ENCODE measurements around the gene PLXNA2. TPM values are rescaled to one million over a fixed set of nuclear protein-coding genes. Genes with fewer than 3 reads are reported as not detected.
A peak's percentile ranks its signal among the peaks of the same experiment; 100 is the strongest.

PLXNA2 gene
- total and polyA plus RNA-seq, 11 donors: 9.2 to 28.2 (median 18.0) TPM

DNA sequence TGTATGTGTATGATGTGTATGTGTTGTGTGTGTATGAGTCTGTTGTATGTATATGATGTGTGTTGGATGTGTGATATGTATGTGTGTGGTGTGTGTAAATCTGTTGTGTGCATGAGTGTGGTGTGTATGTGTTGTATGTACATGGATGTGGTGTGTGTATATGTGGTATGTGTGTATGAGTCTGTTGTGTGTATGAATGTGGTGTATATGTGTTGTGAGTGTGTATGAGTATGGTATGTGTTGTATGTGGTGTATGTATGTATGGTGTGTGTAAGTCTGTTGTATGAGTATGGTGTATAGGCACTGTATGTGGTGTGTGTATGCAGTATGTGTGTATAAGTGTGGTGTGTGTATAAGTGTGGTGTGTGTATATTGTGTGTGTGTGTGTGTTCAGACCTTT is 95.0 kb downstream of the PLXNA2 start:
- Histone ChIP-seq H3K4me3 (no peak overlapping the region), H3K4me1 (peaks cover 0 to 51% (median 31%) of the 10 kb centered on the region in 12 donors), H3K9me3 (no peaks in the 10 kb centered on the region), H3K36me3 (no peaks in the 10 kb centered on the region), H3K27ac (peak overlapping the region in 1 of 12 donors; percentile 67), H3K27me3 (no peaks in the 10 kb centered on the region)
- DNase-seq (no peak), ATAC-seq (no peak)
- TF ChIP-seq, protein P1, sequence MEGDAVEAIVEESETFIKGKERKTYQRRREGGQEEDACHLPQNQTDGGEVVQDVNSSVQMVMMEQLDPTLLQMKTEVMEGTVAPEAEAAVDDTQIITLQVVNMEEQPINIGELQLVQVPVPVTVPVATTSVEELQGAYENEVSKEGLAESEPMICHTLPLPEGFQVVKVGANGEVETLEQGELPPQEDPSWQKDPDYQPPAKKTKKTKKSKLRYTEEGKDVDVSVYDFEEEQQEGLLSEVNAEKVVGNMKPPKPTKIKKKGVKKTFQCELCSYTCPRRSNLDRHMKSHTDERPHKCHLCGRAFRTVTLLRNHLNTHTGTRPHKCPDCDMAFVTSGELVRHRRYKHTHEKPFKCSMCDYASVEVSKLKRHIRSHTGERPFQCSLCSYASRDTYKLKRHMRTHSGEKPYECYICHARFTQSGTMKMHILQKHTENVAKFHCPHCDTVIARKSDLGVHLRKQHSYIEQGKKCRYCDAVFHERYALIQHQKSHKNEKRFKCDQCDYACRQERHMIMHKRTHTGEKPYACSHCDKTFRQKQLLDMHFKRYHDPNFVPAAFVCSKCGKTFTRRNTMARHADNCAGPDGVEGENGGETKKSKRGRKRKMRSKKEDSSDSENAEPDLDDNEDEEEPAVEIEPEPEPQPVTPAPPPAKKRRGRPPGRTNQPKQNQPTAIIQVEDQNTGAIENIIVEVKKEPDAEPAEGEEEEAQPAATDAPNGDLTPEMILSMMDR (IDR thresholded peaks at IDR 0.05): no peak
- no peak for TF ChIP-seq POLR2A (IDR thresholded peaks at IDR 0.05)
- intact Hi-C loops (cut with DNase I): no loop called here

GRCh38 chr1:208148380-208148779 is 95.8 kb downstream of the PLXNA2 start:
- 89 to 97% (median 97%) methylated on average over 4 of the region's 4 CpGs for WGBS, 4 donors
- Histone ChIP-seq H3K9me3 (no peaks in the 10 kb centered on the region), H3K27me3 (no peaks in the 10 kb centered on the region), H3K4me1 (peaks cover 0 to 47% (median 28%) of the 10 kb centered on the region in 12 donors), H3K27ac (no peak overlapping the region), H3K36me3 (no peaks in the 10 kb centered on the region), H3K4me3 (no peak overlapping the region)
- TF ChIP-seq POLR2A (IDR thresholded peaks at IDR 0.05): no peak
- TF ChIP-seq, protein P1 (IDR thresholded peaks at IDR 0.05): no peak
- intact Hi-C loops (cut with DNase I): no loop called here
- no peak for ATAC-seq
- DNase-seq: no peak

GRCh38 chr1:208146650-208147049 is 97.5 kb downstream of the PLXNA2 start:
- intact Hi-C loops (cut with DNase I): no loop called here
- H3K4me1 ChIP-seq: peaks cover 0 to 42% (median 24%) of the 10 kb centered on the region in 12 donors
- ATAC-seq (no peak), DNase-seq (no peak)
- no peaks in the 10 kb centered on the region for H3K9me3 ChIP-seq
- 79 to 93% (median 91%) methylated on average over 3 of the region's 3 CpGs for WGBS, 4 donors
- no peak overlapping the region for H3K4me3 ChIP-seq
- TF ChIP-seq, protein P1 (IDR thresholded peaks at IDR 0.05): no peak
- TF ChIP-seq POLR2A (IDR thresholded peaks at IDR 0.05): no peak
- no peaks in the 10 kb centered on the region for H3K27me3 ChIP-seq
- no peak overlapping the region for H3K27ac ChIP-seq
- H3K36me3 ChIP-seq: peaks cover 0 to 10% (median 5%) of the 10 kb centered on the region in 9 donors

GRCh38 chr1:208145167-208145566 is 99.0 kb downstream of the PLXNA2 start:
- H3K4me3 ChIP-seq: no peak overlapping the region
- WGBS, 4 donors: 69 to 87% (median 80%) methylated on average over 3 of the region's 3 CpGs
- DNase-seq: no peak
- H3K27ac ChIP-seq: no peak overlapping the region
- TF ChIP-seq, protein P1 (IDR thresholded peaks at IDR 0.05): no peak
- no peak for TF ChIP-seq POLR2A (IDR thresholded peaks at IDR 0.05)
- no peaks in the 10 kb centered on the region for H3K27me3 ChIP-seq
- peaks cover 0 to 23% (median 17%) of the 10 kb centered on the region in 9 donors for H3K36me3 ChIP-seq
- no peaks in the 10 kb centered on the region for H3K9me3 ChIP-seq
- peaks cover 0 to 27% (median 10%) of the 10 kb centered on the region in 12 donors for H3K4me1 ChIP-seq
- ATAC-seq: no peak
- intact Hi-C loops (cut with DNase I): no loop called here
